ENCODE results near the gene CELA3A. TPM values are rescaled to one million over a fixed set of nuclear protein-coding genes. Genes with fewer than 3 reads are reported as not detected.

CELA3A gene
- total and polyA plus RNA-seq, 2 of the 13 experiments (the other 11 are each of a cell fraction or from before 2014, with no cell fraction given) = 0.09 TPM; not detected in 1

- TF ChIP-seq AFF4 (CRISPR knock-in tag; IDR thresholded peaks at IDR 0.05) (no peak), ZHX1 (CRISPR knock-in tag; IDR thresholded peaks at IDR 0.05; ENCODE audit: low read depth) (0 out of 2 replicates have a peak, but pooled peaks have one; percentile 37), KAT7 (CRISPR knock-in tag; IDR thresholded peaks at IDR 0.05; ENCODE audit: borderline replicate concordance) (peak; percentile 27; the same call in 1 of the 2 replicates), MYC (CRISPR knock-in tag; IDR thresholded peaks at IDR 0.05; ENCODE audit: borderline replicate concordance) (peak; percentile 52; the same call in 1 of the 2 replicates), GABPB1 (CRISPR knock-in tag; IDR thresholded peaks at IDR 0.05) (peak; percentile 96), ZBED4 (CRISPR knock-in tag; IDR thresholded peaks at IDR 0.05; ENCODE audit: borderline replicate concordance) (no peak), KMT2A (CRISPR knock-in tag; IDR thresholded peaks at IDR 0.05) (no peak; the same call in 1 of the 2 replicates), TBX3 (IDR thresholded peaks at IDR 0.05; ENCODE audit: borderline replicate concordance) (no peak), MYNN (CRISPR knock-in tag; IDR thresholded peaks at IDR 0.05; ENCODE audit: low read depth) (no peak), MEIS1 (CRISPR knock-in tag; IDR thresholded peaks at IDR 0.05; ENCODE audit: borderline replicate concordance) (no peak), ZNF224 (CRISPR knock-in tag; IDR thresholded peaks at IDR 0.05) (no peak), SRY (CRISPR knock-in tag; IDR thresholded peaks at IDR 0.05) (no peak), NBN (conservative IDR thresholded peaks at IDR 0.05) (no peak), EEA1 (CRISPR knock-in tag; IDR thresholded peaks at IDR 0.05; ENCODE audit: borderline replicate concordance) (no peak), ATF1 (CRISPR knock-in tag; IDR thresholded peaks at IDR 0.05) (peak; percentile 79), KLF6 (CRISPR knock-in tag; IDR thresholded peaks at IDR 0.05) (no peak), MTF2 (CRISPR knock-in tag; IDR thresholded peaks at IDR 0.05; ENCODE audit: borderline replicate concordance) (no peak; the same call in 1 of the 2 replicates), ZNF580 (CRISPR knock-in tag; IDR thresholded peaks at IDR 0.05; ENCODE audit: borderline replicate concordance, low read depth) (peak; percentile 28; the same call in 1 of the 2 replicates), XBP1 (CRISPR knock-in tag; IDR thresholded peaks at IDR 0.05) (no peak)
Measured at GRCh38 chr1:22025368-22026155, 24.1 kb downstream of the CELA3A start (continued).
